Measurements from ENCODE around the gene GPR55. TPM values are rescaled to one million over a fixed set of nuclear protein-coding genes. Genes with fewer than 3 reads are reported as not detected.

The GPR55 gene
- total RNA-seq, 1 experiment from 2014 or later, result not detected

DNA sequence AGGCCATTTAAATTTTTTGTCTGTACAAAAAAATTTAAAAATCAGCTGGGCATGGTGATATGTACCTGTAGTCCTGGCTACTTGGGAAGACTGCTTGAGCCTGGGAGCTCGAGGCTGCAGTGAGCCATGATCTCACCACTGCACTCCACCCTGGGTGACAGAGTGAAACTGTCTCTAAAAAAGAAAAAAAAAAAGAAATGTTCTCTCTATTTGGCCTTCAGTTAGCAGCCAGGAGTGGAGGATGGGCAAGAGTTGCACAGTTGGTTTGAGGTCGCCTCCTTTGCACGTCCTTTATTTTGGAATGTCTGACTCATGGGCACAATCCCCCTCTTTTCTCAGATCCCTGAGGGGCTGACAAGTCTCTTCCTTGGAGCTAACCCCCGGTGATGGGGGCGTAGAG, 34.0 kb downstream of the GPR55 start:
- no peak for ATAC-seq
- DNase-seq (ENCODE audit: low spot score), result no peak
- Mint-ChIP-seq H3K27ac (no peak overlapping the region), H3K9me3 (0 out of 2 replicates have a peak, but pooled peaks cover 3% of the 10 kb centered on the region), H3K27me3 (ENCODE audit: low read depth) (no peaks in the 10 kb centered on the region; the same call in 1 of the 2 replicates), H3K4me1 (peaks cover 28% of the 10 kb centered on the region), H3K36me3 (no peaks in the 10 kb centered on the region), H3K4me3 (no peak overlapping the region)
- ChIA-PET CTCF (interaction anchor here (1.0 to 3.1 kb wide), 4 partner anchors 33 to 162 kb away, joined by 3 to 14 read pairs (median 6); partner anchors contain the start of gene GPR55), POLR2A (no interaction called here)
- TF ChIP-seq ZNF396 (CRISPR knock-in tag; IDR thresholded peaks at IDR 0.05; ENCODE audit: borderline replicate concordance) (no peak), MYBL2 (CRISPR knock-in tag; IDR thresholded peaks at IDR 0.05) (no peak), TEAD4 (CRISPR knock-in tag; IDR thresholded peaks at IDR 0.05) (no peak), HMGA2 (CRISPR knock-in tag; IDR thresholded peaks at IDR 0.05) (no peak), PRRX2 (CRISPR knock-in tag; IDR thresholded peaks at IDR 0.05) (no peak)
- TF ChIP-seq, protein P1, sequence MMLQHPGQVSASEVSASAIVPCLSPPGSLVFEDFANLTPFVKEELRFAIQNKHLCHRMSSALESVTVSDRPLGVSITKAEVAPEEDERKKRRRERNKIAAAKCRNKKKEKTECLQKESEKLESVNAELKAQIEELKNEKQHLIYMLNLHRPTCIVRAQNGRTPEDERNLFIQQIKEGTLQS (CRISPR knock-in tag; conservative IDR thresholded peaks at IDR 0.05), result no peak
- TF ChIP-seq, protein P2, sequence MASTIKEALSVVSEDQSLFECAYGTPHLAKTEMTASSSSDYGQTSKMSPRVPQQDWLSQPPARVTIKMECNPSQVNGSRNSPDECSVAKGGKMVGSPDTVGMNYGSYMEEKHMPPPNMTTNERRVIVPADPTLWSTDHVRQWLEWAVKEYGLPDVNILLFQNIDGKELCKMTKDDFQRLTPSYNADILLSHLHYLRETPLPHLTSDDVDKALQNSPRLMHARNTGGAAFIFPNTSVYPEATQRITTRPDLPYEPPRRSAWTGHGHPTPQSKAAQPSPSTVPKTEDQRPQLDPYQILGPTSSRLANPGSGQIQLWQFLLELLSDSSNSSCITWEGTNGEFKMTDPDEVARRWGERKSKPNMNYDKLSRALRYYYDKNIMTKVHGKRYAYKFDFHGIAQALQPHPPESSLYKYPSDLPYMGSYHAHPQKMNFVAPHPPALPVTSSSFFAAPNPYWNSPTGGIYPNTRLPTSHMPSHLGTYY (CRISPR knock-in tag; IDR thresholded peaks at IDR 0.05), result no peak
- TF ChIP-seq, protein P3, sequence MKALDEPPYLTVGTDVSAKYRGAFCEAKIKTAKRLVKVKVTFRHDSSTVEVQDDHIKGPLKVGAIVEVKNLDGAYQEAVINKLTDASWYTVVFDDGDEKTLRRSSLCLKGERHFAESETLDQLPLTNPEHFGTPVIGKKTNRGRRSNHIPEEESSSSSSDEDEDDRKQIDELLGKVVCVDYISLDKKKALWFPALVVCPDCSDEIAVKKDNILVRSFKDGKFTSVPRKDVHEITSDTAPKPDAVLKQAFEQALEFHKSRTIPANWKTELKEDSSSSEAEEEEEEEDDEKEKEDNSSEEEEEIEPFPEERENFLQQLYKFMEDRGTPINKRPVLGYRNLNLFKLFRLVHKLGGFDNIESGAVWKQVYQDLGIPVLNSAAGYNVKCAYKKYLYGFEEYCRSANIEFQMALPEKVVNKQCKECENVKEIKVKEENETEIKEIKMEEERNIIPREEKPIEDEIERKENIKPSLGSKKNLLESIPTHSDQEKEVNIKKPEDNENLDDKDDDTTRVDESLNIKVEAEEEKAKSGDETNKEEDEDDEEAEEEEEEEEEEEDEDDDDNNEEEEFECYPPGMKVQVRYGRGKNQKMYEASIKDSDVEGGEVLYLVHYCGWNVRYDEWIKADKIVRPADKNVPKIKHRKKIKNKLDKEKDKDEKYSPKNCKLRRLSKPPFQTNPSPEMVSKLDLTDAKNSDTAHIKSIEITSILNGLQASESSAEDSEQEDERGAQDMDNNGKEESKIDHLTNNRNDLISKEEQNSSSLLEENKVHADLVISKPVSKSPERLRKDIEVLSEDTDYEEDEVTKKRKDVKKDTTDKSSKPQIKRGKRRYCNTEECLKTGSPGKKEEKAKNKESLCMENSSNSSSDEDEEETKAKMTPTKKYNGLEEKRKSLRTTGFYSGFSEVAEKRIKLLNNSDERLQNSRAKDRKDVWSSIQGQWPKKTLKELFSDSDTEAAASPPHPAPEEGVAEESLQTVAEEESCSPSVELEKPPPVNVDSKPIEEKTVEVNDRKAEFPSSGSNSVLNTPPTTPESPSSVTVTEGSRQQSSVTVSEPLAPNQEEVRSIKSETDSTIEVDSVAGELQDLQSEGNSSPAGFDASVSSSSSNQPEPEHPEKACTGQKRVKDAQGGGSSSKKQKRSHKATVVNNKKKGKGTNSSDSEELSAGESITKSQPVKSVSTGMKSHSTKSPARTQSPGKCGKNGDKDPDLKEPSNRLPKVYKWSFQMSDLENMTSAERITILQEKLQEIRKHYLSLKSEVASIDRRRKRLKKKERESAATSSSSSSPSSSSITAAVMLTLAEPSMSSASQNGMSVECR (CRISPR knock-in tag; IDR thresholded peaks at IDR 0.05; ENCODE audit: borderline replicate concordance), result no peak

DNA sequence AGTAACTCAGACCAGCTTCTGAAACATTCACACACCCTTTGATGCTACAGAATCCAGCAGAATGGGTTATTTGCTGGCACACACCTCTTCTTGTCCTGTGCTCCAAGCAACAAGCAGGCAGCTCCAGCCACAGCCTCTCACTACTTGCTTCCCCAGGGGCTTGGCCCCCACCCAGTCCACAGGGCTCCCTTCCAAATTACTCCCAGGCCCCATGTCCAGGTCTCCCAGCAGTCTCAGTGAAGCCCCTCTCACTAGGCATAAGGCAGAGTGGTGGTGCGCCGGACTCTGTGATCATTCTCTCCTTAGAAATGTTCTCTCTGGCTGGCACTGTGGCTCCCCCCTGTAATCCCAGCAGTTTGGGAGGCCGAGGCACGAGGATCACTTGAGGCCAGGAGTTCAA, 34.4 kb downstream of the GPR55 start:
- no peak for DNase-seq (ENCODE audit: low spot score)
- Mint-ChIP-seq H3K27me3 (ENCODE audit: low read depth) (no peaks in the 10 kb centered on the region; the same call in 1 of the 2 replicates), H3K9me3 (0 out of 2 replicates have a peak, but pooled peaks cover 3% of the 10 kb centered on the region), H3K27ac (no peak overlapping the region), H3K4me3 (no peak overlapping the region), H3K4me1 (peaks cover 32% of the 10 kb centered on the region), H3K36me3 (no peaks in the 10 kb centered on the region)
- POLR2A ChIA-PET, result no interaction called here
- TF ChIP-seq, protein P4, sequence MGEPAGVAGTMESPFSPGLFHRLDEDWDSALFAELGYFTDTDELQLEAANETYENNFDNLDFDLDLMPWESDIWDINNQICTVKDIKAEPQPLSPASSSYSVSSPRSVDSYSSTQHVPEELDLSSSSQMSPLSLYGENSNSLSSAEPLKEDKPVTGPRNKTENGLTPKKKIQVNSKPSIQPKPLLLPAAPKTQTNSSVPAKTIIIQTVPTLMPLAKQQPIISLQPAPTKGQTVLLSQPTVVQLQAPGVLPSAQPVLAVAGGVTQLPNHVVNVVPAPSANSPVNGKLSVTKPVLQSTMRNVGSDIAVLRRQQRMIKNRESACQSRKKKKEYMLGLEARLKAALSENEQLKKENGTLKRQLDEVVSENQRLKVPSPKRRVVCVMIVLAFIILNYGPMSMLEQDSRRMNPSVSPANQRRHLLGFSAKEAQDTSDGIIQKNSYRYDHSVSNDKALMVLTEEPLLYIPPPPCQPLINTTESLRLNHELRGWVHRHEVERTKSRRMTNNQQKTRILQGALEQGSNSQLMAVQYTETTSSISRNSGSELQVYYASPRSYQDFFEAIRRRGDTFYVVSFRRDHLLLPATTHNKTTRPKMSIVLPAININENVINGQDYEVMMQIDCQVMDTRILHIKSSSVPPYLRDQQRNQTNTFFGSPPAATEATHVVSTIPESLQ (CRISPR knock-in tag; IDR thresholded peaks at IDR 0.05), result no peak
- TF ChIP-seq NR3C1 (CRISPR knock-in tag; conservative IDR thresholded peaks at IDR 0.05; ENCODE audit: low read depth) (no peak), KAT7 (CRISPR knock-in tag; IDR thresholded peaks at IDR 0.05; ENCODE audit: borderline replicate concordance) (no peak), ZNF671 (CRISPR knock-in tag; IDR thresholded peaks at IDR 0.05) (no peak), ESRRA (CRISPR knock-in tag; IDR thresholded peaks at IDR 0.05; ENCODE audit: borderline replicate concordance) (no peak), TP53 (CRISPR knock-in tag; IDR thresholded peaks at IDR 0.05) (no peak), ZNF317 (CRISPR knock-in tag; IDR thresholded peaks at IDR 0.05; ENCODE audit: borderline replicate concordance, low read depth) (no peak)
- TF ChIP-seq, protein P1 (CRISPR knock-in tag; conservative IDR thresholded peaks at IDR 0.05), result no peak
- TF ChIP-seq, protein P5, sequence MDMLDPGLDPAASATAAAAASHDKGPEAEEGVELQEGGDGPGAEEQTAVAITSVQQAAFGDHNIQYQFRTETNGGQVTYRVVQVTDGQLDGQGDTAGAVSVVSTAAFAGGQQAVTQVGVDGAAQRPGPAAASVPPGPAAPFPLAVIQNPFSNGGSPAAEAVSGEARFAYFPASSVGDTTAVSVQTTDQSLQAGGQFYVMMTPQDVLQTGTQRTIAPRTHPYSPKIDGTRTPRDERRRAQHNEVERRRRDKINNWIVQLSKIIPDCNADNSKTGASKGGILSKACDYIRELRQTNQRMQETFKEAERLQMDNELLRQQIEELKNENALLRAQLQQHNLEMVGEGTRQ (CRISPR knock-in tag; IDR thresholded peaks at IDR 0.05), result no peak
- TF ChIP-seq, protein P6, sequence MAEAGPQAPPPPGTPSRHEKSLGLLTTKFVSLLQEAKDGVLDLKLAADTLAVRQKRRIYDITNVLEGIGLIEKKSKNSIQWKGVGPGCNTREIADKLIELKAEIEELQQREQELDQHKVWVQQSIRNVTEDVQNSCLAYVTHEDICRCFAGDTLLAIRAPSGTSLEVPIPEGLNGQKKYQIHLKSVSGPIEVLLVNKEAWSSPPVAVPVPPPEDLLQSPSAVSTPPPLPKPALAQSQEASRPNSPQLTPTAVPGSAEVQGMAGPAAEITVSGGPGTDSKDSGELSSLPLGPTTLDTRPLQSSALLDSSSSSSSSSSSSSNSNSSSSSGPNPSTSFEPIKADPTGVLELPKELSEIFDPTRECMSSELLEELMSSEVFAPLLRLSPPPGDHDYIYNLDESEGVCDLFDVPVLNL (CRISPR knock-in tag; IDR thresholded peaks at IDR 0.05; ENCODE audit: borderline replicate concordance, low read depth), result no peak
- CTCF ChIA-PET, result interaction anchor here (1.0 to 2.2 kb wide), 3 partner anchors 11 to 66 kb away, joined by 3 to 10 read pairs (median 4); no protein-coding TSS in a partner anchor
- no peak for ATAC-seq

All from WTC11 (cell line).